MV-4-11 (cell line): Measurements from ENCODE around the gene COMT.

Source experiments
- DNase-seq: peaks from one replicate; lab custom pipeline; 2025; lab: John Stamatoyannopoulos, UW

COMT gene

DNA sequence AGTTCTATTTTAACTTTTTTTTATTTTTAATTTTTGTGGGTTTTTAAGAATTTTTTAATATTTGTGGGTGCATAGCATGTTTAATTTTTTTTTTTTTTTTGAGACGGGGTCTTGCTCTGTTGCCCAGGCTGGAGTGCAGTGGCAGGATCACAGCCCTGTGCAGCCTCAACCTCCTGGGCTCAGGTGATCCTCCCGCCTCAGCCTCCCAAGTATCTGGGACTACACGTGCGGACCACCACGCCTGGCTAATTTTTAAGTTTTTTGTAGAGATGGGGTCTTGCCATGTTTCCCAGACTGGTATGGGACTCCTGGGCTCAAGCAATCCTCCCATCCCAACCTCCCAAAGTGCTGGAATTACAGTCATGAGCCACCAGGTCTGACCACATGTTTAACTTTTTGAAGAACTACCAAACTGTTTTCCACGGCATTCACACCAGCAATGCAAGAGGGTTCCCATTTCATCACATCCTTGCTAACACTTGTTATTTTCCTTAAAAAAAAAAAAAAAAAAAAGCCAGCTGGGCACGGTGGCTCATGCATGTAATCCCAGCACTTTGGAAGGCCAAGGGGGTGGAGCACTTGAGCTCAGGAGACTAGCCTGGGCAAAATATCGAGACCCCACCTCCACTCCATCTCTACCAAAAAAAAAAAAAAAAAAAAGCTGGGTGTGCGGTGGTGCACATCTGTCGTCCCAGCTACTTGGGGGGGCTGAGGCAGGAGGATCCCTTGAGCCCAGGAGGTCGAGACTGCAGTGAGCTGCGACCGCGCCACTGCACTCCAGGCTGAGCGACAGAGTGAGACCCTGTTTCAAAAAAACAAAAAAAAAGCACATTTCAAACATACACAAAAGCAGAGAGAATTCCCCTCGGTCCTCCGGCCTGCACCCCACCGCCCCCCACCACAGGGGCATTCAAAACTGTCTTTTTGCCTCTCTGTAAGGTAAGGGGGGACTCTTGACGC lies 16.8 kb downstream of the COMT start:
- no peak for DNase-seq

DNA sequence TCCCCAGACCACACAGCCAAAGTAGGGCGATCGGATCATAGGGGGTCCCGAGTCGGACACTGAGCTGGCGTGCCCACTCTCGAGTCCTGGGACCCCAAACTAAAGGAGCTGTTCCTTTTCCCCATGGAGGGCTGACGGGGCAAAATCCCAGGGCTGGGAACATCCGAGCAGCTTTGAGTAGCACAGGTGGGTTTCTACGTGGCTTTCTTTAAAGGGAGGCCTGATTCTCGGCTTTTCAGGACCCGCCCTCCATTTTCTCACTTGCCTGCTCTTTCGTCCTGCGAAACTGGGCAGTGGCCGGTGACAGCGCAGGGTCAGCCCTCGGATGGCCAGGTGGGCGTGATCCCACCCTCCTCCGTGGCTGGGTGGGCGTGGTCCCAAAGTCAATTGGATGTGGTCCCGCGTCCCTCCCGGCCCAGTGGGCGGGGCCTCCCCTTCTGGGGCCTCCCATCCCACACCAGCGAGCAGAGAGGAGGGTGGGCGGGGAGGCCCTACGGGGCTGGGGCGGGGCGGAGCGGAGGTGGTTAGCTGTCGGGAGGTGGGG lies 17.5 kb downstream of the COMT start:
- DNase-seq, result no peak

DNA sequence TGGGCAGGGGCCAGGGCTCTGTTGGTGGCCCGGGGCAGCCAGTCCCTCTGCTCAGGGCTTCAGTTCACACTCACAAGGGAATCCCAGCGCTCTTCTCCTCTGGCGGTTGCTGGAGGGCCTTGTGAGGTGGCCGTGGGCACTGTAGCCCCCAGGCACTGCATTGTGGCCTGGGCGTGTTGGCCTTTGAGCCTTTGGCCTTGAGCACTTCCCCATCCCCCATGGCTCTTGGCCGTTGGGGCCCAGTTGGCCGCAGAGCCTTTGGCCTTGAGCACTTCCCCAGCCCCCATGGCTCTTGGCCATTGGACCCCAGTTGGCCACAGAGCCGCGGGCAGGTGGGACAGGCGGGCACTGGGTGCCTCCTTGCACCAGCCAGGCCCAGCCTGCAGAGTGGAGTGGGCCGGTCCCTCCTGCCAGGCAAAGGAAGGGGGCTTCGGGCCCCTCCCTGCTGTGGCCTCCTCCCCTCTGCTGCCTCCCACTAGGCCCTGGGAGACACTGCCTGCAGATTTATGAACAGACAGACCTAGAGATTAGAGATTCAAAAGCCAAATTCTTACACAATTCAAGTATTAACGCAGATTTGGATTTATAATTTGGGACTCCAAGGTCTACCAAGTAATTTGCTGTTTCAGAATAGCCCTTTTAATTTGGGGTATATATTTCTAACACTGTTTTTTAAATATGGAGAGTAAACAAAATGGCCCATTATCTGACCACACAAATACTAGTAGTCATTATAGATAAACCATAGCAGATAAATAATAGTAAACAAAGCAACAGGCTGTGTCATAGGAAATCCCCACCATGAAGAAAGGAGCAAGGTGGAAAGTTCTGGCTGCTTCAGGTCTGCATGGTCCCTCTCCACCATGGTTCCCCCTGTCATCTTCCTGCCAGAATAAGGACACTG lies 18.3 kb downstream of the COMT start:
- no peak for DNase-seq

DNA sequence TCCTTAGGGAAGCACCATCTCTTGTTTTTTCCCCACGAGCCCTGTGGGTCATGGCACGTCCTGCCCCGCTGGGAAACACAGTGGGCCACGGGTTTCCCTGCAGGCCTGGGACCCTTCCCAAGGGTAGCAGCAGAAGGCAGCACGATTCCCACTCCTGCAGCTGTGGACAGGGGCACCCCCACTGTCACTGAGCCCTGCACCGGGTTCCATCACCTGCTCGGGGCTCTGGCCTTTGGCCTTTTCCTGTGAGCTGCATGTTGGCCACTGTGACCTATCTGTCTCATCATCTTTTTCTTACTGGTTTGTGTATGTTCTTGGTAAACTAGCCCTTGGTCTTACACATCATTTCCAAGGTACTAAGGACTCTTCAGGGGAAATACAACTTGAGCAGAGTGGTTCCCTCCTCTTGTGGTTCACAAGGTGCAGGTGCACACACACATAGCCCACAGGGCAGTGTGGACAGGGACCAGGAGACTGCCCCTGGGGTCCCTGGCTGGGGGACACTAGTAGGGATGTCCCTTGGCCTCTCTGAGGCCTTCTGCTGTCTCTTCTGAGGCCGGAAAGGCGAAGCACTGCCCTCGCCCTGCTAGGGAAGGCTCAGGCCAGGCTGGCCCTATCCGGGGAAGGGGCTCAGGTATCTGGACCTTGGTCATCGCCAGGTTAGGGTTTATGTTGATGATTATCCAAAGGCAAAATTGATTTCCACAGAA lies 19.1 kb downstream of the COMT start:
- no peak for DNase-seq

DNA sequence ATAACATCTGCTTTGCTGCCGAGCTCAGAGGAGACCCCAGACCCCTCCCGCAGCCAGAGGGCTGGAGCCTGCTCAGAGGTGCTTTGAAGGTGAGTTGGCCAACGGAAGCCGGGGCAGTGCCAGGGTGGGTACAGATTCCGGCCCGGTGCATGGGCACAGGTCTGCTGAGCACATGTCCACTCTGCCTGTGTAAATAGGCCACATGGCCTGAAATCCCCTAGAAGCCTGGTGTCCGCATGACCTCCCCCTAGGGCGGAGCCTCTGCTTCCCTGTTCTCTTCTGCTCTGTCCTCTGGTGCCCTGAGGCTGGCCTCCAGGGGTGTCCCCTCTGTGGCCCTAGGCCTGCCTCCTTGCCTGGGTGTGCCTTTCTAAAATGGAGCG lies 19.6 kb downstream of the COMT start:
- DNase-seq, result no peak

DNA sequence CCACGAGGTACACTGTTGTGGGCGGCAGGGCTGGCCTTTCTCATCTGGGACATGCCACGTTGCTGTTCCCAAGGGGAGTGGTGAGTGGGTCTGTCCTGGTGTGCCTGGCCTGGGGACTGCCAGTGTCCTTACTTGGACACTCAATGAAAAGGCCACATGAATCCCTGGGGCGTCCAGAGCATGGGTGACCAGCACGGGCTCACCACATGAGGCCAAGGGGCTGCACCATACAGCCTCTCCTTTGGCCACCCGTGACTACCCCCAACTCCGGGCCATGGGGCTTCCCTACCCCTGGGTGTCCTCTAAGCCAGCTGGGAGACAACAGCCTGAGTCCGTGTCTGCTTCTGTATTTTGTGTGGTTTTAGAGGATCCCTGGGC lies 20.3 kb downstream of the COMT start:
- no peak for DNase-seq

DNA sequence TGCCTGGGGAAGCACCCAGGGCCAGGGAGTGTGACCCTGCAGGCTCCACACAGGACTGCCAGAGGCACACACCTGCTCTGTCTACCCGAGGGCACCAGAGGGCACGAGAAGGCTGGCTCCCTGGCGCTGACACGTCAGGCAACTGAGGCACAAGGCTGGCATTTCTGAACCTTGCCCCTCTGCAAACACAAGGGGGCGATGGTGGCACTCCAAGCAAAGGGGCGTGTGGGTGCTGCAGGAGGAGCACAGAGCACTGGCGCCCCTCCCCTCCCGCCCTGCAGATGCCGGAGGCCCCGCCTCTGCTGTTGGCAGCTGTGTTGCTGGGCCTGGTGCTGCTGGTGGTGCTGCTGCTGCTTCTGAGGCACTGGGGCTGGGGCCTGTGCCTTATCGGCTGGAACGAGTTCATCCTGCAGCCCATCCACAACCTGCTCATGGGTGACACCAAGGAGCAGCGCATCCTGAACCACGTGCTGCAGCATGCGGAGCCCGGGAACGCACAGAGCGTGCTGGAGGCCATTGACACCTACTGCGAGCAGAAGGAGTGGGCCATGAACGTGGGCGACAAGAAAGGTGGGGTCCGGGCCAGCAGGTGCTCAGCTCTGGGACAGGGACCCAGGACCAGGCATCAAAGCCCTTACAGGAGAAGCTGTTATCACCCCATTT lies 20.8 kb downstream of the COMT start:
- peak; percentile 60 for DNase-seq

DNA sequence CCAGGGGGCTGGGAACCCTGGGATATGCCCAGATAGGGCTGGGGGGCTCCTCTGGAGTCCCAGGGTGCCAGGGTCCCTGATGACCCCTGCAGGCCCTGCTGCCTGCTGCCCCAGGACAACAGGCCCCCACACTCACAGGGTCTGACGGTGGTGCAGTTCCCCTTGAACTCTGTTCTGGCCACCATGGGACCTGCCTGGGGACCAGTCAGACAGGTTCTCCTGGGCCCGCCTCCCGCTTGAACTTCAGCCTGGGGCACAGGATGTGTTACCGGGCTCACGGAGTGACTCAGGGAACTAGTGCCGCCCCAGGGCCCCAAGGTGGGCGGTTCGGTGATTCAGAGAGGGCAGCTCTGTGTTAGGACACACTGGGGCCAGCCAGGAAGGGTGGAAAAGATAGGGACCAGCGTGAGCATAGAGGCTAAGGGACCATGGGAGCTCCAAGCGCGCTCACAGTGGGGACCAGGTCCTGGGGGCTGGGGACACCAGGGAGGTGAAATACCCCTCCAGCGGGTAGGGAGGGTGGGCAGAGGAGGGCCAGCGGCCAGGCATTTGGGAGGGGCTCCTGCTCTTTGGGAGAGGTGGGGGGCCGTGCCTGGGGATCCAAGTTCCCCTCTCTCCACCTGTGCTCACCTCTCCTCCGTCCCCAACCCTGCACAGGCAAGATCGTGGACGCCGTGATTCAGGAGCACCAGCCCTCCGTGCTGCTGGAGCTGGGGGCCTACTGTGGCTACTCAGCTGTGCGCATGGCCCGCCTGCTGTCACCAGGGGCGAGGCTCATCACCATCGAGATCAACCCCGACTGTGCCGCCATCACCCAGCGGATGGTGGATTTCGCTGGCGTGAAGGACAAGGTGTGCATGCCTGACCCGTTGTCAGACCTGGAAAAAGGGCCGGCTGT lies 21.6 kb downstream of the COMT start:
- no peak for DNase-seq

DNA sequence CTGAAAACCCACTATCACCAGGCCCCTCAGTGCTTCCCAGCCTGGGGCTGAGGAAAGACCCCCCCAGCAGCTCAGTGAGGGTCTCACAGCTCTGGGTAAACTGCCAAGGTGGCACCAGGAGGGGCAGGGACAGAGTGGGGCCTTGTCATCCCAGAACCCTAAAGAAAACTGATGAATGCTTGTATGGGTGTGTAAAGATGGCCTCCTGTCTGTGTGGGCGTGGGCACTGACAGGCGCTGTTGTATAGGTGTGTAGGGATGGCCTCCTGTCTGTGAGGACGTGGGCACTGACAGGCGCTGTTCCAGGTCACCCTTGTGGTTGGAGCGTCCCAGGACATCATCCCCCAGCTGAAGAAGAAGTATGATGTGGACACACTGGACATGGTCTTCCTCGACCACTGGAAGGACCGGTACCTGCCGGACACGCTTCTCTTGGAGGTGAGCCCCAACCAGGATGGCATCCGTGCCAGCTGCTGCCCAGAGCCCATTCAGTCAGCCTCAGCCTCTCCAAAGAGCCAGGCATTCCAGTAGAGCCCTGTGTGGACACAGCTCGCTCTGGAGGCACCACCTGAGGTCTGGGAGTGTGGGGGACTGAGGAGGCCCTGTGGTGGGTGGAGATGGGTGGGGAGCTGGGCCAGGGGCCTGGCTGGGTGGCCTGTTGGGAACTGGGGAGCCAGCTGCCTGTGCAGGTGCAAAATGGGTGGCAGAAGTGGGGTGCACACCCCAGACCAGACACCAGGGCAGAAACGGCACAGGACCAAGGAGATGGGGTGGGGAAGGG lies 22.5 kb downstream of the COMT start:
- no peak for DNase-seq

DNA sequence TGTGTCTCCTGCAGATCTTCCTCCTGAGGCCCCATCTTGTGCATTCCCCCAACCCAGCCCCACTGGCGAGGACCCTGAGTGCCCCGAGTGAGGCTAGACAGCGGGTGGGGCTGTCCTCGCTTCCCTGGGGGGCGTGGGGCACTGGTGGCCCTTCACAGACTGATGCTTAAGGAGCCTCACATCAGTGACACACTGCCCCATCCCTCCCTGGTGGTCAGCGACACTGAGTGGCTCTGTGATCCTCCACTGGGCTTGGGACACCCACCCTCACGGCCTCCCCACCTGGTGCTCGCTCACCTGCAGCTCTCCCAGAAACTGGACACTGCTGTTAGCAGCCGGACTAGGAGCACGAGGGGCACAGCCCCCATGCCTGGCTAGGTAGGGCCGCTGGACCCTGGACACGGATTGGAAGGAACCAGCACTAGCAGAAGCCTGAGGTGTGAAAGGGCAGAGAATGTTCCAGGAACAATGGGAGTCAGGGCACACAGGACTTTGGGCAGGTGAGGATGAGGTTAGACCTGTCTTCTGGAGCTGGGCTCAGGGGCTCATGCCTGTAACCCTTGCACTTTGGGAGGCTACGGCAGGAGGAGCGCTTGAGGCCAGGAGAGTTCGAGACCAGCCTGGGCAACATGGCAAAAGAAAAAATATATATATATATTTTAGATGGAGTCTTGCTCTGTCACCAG lies 23.3 kb downstream of the COMT start:
- DNase-seq, result no peak

DNA sequence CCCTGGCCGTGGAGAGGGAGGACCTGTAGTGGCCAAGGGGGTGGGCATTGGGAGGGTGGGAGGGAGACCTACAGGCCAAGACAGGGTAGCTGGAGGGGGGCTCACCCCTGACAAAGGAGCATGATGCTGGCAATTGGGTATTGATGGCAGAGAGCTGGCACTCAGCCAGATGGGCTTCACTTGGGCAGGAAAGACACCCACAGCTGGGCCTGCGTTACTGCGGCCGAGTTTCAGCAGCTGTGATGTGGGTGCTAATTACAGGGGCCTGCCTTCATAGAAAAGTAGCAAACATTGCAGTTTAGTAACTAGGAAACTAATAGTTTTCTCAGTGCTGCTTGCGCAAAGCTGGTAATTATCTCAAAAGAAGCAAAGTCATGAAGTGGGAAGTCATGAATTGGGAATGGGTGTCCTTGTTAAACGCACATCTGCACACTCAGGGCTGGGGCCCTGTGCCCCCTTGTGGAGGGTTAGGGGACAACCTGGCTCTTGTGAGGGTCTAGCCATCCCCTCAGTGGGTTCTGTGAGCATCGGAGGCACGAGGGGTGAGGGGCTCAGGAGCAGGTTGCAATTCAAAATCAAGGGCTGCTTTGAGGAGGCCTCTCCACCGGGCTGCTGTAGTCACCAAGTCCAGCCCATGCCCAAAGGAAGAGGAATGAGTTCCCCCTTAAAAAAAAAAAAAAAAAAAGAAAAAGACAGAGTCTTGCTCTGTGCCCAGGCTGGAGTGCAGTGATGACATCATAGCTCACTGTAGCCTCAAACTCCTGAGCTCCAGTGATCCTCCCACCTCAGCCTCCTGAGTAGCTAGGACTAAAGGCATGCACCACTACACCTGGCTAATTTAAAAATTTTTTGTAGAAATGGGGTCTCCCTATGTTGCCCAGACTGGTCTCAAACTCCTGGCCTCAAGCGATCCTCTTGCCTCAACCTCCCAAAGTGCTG lies 24.5 kb downstream of the COMT start:
- DNase-seq, result peak; percentile 37

DNA sequence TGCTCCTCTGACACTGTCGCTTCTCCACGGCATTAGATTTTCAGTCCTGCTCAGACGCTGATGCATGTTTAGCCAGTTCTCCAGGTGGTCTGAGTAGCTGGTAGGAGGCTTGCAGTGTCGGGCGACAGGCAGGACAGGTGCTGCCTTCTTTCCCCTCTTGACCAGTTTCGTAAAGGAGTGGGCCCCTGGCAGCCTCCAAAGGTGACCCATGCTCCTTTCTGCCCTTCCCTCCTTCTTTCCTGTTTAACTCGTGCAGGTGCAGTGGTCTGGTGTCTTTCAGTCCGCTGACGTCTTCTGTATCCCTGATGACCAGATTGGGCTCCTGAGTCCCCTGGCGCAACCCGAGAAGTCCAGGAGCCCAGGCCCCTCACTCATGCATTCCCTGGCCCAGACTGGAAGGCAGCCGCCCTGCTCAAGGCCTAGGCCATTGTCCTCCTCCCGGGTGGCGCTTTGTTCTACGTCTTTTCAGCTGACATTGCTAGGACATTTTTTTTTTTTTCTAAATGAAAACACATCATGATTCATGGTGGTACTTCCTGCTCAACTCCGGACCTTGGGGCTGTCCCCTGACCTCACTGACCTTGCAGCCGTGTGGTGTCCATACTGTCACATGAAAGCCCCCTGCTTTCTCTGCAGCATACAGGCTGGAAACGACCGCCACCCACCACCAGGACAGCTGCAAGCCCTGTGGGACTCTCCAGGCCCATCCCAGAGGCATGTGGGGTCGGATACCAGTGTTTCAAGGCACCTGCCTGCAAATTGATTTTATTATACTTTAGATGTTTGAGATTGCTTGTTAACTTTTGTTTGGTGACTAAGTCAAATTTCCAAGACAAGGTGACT lies 25.6 kb downstream of the COMT start:
- no peak for DNase-seq

DNA sequence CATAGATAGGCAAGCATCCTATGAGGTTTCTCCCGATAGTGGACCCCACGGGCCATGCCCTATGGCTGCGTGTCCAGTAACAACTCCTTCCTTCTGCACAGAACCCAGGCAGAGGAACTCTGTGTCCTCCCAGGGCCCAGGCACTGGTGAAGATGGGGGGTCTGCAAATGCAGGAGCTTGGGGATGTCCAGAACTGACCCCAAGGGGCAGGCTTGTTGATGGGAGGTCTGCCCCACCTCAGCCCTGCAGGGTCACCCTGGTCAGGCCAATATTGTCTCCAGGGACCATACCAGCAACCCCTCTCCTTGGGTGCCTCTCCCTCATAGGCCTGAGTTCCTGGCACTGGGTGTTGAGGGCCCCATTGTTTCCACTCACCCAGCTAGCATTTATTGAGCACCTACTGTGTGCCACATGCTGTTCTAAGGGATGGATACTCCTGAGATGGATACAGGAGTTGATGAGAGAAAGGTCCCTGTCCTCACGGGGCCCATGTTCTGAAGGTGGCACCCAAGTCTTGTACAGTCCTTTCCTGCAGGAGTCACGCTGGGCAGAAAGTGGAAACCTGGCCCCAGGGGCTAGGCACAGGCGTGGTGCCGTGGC lies 26.4 kb downstream of the COMT start:
- DNase-seq, result no peak

DNA sequence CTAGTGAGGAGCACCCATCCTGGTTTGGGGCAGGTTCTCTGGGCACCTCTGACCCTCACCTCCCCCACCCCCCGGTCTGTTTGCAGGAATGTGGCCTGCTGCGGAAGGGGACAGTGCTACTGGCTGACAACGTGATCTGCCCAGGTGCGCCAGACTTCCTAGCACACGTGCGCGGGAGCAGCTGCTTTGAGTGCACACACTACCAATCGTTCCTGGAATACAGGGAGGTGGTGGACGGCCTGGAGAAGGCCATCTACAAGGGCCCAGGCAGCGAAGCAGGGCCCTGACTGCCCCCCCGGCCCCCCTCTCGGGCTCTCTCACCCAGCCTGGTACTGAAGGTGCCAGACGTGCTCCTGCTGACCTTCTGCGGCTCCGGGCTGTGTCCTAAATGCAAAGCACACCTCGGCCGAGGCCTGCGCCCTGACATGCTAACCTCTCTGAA lies 26.9 kb downstream of the COMT start:
- DNase-seq, result no peak

DNA sequence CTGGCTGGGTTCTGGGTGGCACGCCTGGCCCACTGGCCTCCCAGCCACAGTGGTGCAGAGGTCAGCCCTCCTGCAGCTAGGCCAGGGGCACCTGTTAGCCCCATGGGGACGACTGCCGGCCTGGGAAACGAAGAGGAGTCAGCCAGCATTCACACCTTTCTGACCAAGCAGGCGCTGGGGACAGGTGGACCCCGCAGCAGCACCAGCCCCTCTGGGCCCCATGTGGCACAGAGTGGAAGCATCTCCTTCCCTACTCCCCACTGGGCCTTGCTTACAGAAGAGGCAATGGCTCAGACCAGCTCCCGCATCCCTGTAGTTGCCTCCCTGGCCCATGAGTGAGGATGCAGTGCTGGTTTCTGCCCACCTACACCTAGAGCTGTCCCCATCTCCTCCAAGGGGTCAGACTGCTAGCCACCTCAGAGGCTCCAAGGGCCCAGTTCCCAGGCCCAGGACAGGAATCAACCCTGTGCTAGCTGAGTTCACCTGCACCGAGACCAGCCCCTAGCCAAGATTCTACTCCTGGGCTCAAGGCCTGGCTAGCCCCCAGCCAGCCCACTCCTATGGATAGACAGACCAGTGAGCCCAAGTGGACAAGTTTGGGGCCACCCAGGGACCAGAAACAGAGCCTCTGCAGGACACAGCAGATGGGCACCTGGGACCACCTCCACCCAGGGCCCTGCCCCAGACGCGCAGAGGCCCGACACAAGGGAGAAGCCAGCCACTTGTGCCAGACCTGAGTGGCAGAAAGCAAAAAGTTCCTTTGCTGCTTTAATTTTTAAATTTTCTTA lies 27.8 kb downstream of the COMT start:
- DNase-seq, result no peak

DNA sequence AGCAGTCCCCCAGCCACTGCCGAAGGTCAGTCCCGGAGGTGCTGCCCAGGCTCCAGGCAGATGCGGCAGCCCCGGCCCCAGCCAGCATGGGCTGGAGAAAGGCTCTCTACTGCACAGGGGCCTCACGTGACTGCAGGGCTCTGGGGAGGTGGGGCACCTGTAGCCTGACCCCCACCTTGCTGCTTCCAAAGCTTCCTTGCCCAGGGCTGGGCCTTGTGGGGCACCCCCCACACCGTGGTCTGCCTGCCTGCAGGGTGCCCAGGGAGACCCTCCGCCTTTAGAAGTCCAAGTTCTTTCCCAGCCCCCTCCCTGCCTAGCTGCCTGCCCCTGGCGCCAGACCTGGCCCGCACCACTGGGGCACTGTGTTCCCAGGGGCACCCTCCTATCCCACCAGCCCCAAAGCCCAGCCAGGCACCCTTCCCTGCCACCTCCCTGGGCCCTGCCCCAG lies 28.5 kb downstream of the COMT start:
- DNase-seq, result no peak
